Smooth muscle cell (in vitro differentiated cells): ENCODE results near the gene ZC3H13. TPM values are rescaled to one million over a fixed set of nuclear protein-coding genes. Genes with fewer than 3 reads are reported as not detected.

Source experiments
- DNase-seq: peaks from one replicate; lab custom pipeline; 2025; ENCODE audit not compliant: unreplicated experiment; lab: John Stamatoyannopoulos, UW
- H2AFZ ChIP-seq: fragments of 200-600 bp; sonication (generic); 2 replicates; pipeline ENCODE4 v1.6.0; 2016; ENCODE audit warnings: antibody characterized with exemption, low read depth, mild to moderate bottlenecking
- H3F3A ChIP-seq: fragments of 200-600 bp; sonication (generic); 2 replicates; pipeline ENCODE4 v1.6.0; 2017; ENCODE audit warnings: antibody characterized with exemption, low read depth
- H3K27ac ChIP-seq: fragments of 200-600 bp; sonication (generic); 2 replicates; pipeline ENCODE4 v1.5.1; 2016; ENCODE audit warnings: low read depth, mild to moderate bottlenecking
- H3K27me3 ChIP-seq: fragments of 200-600 bp; sonication (generic); 2 replicates; pipeline ENCODE4 v1.6.1; 2016; ENCODE audit warnings: low read depth, mild to moderate bottlenecking
- H3K36me3 ChIP-seq: fragments of 200-600 bp; sonication (generic); 2 replicates; pipeline ENCODE4 v1.5.1; 2016; ENCODE audit warnings: low read depth
- H3K4me1 ChIP-seq: fragments of 200-600 bp; sonication (generic); 2 replicates; pipeline ENCODE4 v1.5.1; 2016; ENCODE audit warnings: low read depth
- H3K4me2 ChIP-seq: fragments of 200-600 bp; sonication (generic); 2 replicates; pipeline ENCODE4 v1.6.0; 2016; ENCODE audit warnings: mild to moderate bottlenecking
- H3K4me3 ChIP-seq: fragments of 200-600 bp; sonication (generic); 2 replicates; pipeline ENCODE4 v1.5.1; 2016; ENCODE audit warnings: mild to moderate bottlenecking
- H3K79me2 ChIP-seq: fragments of 200-600 bp; sonication (generic); 2 replicates; pipeline ENCODE4 v1.6.0; 2016; ENCODE audit warnings: low read depth, mild to moderate bottlenecking
- H3K9ac ChIP-seq: fragments of 200-600 bp; sonication (generic); 2 replicates; pipeline ENCODE4 v1.6.0; 2016; ENCODE audit warnings: low read depth
- H3K9me3 ChIP-seq: fragments of 200-600 bp; sonication (generic); replicated peaks from 2 replicates; pipeline ENCODE4 v1.5.1; 2016; ENCODE audit warnings: low read depth
- H4K20me1 ChIP-seq: fragments of 200-600 bp; sonication (generic); 2 replicates; pipeline ENCODE4 v1.6.0; 2016; ENCODE audit warnings: low read depth
- CTCF ChIP-seq: fragments of 200-600 bp; sonication (generic); IDR thresholded peaks from 2 replicates; pipeline ENCODE4 v1.5.1; 2017; ENCODE audit warnings: borderline replicate concordance, mild to moderate bottlenecking, antibody characterized with exemption; ENCODE audit not compliant: insufficient read depth, poor library complexity, severe bottlenecking
- WGBS: methylation state at CpG from one replicate; pipeline ENCODE4 v1.1.7; 2016; ENCODE audit warnings: low lambda C conversion rate; 5-methylcytosine and 5-hydroxymethylcytosine counted together
- polyA plus RNA-seq: library from polyadenylated mRNA; unstranded; fragments of >200 nt; fragmentation: Nextera tagmentation; extraction: Ambion mirVana; gene quantifications from 2 replicates; pipeline ENCODE4 v1.2.1, GENCODE V29; 2016
- total RNA-seq: library from RNA; depleted of rRNA; stranded (reverse); fragments of >200 nt; gene quantifications from 2 replicates; pipeline ENCODE4 v1.2.3, GENCODE V29; 2014

ZC3H13 gene
- total and polyA plus RNA-seq, 2 experiments from 2014 or later = 20.4 to 37.7 TPM

GRCh38 chr13:45918597-45918996 is 133.9 kb downstream of the ZC3H13 start:
- no peak overlapping the region for H2AFZ ChIP-seq
- H3F3A ChIP-seq = no peaks in the 10 kb centered on the region
- no peaks in the 10 kb centered on the region for H4K20me1 ChIP-seq
- no peak overlapping the region for H3K27ac ChIP-seq
- no peaks in the 10 kb centered on the region for H3K4me1 ChIP-seq
- H3K9me3 ChIP-seq = no peaks in the 10 kb centered on the region
- H3K79me2 ChIP-seq = no peaks in the 10 kb centered on the region
- WGBS = 91% methylated on average over 3 of the region's 3 CpGs
- H3K4me2 ChIP-seq = no peak overlapping the region
- H3K27me3 ChIP-seq = peaks cover 9% of the 10 kb centered on the region
- no peaks in the 10 kb centered on the region for H3K36me3 ChIP-seq
- no peak overlapping the region for H3K9ac ChIP-seq
- H3K4me3 ChIP-seq = no peak overlapping the region
- TF ChIP-seq CTCF = no peak
- no peak for DNase-seq

- Histone ChIP-seq H3K4me3 (no peak overlapping the region), H3K36me3 (no peaks in the 10 kb centered on the region), H4K20me1 (no peaks in the 10 kb centered on the region), H3K4me1 (no peaks in the 10 kb centered on the region), H3K79me2 (no peaks in the 10 kb centered on the region), H3K4me2 (no peak overlapping the region), H3K27ac (no peak overlapping the region), H2AFZ (no peak overlapping the region), H3K27me3 (peaks cover 9% of the 10 kb centered on the region), H3K9me3 (no peaks in the 10 kb centered on the region), H3K9ac (no peak overlapping the region), H3F3A (no peaks in the 10 kb centered on the region)
- no peak for DNase-seq
- TF ChIP-seq CTCF = no peak
These were observed 135.5 kb downstream of the ZC3H13 start for GRCh38 chr13:45917019-45917418.

- no peaks in the 10 kb centered on the region for H3F3A ChIP-seq
- H4K20me1 ChIP-seq = no peaks in the 10 kb centered on the region
- H3K4me1 ChIP-seq = no peaks in the 10 kb centered on the region
- 63% methylated on average over 7 of the region's 7 CpGs for WGBS
- H3K9me3 ChIP-seq = no peaks in the 10 kb centered on the region
- no peaks in the 10 kb centered on the region for H3K79me2 ChIP-seq
- H3K9ac ChIP-seq = no peak overlapping the region
- no peak for TF ChIP-seq CTCF
- H2AFZ ChIP-seq = no peak overlapping the region
- peaks cover 9% of the 10 kb centered on the region for H3K27me3 ChIP-seq
- H3K4me3 ChIP-seq = no peak overlapping the region
- peak overlapping the region; percentile 15 for H3K4me2 ChIP-seq
- no peaks in the 10 kb centered on the region for H3K36me3 ChIP-seq
- DNase-seq = no peak
- no peak overlapping the region for H3K27ac ChIP-seq
These were observed 136.7 kb downstream of the ZC3H13 start for GRCh38 chr13:45915686-45916439.

GRCh38 chr13:45909673-45910072 is 142.9 kb downstream of the ZC3H13 start:
- Histone ChIP-seq H3K79me2 (no peaks in the 10 kb centered on the region), H3K27ac (no peak overlapping the region), H3K27me3 (no peaks in the 10 kb centered on the region), H3K9ac (no peak overlapping the region), H3K4me2 (no peak overlapping the region), H3K36me3 (no peaks in the 10 kb centered on the region), H3F3A (no peaks in the 10 kb centered on the region), H3K9me3 (no peaks in the 10 kb centered on the region), H3K4me3 (no peak overlapping the region), H4K20me1 (no peaks in the 10 kb centered on the region), H3K4me1 (no peaks in the 10 kb centered on the region), H2AFZ (no peak overlapping the region)
- DNase-seq = no peak
- 80% methylated on average over 7 of the region's 7 CpGs for WGBS
- no peak for TF ChIP-seq CTCF
